ENCODE measurements around the gene SLC22A5. TPM values are rescaled to one million over a fixed set of nuclear protein-coding genes. Genes with fewer than 3 reads are reported as not detected.
A peak's percentile ranks its signal among the peaks of the same experiment; 100 is the strongest.

Gene SLC22A5
- total and polyA plus RNA-seq, 9 of the 15 experiments (the other 6 are each of a cell fraction or from before 2014, with no cell fraction given) = 3.0 to 16.6 (median 8.3) TPM

DNA sequence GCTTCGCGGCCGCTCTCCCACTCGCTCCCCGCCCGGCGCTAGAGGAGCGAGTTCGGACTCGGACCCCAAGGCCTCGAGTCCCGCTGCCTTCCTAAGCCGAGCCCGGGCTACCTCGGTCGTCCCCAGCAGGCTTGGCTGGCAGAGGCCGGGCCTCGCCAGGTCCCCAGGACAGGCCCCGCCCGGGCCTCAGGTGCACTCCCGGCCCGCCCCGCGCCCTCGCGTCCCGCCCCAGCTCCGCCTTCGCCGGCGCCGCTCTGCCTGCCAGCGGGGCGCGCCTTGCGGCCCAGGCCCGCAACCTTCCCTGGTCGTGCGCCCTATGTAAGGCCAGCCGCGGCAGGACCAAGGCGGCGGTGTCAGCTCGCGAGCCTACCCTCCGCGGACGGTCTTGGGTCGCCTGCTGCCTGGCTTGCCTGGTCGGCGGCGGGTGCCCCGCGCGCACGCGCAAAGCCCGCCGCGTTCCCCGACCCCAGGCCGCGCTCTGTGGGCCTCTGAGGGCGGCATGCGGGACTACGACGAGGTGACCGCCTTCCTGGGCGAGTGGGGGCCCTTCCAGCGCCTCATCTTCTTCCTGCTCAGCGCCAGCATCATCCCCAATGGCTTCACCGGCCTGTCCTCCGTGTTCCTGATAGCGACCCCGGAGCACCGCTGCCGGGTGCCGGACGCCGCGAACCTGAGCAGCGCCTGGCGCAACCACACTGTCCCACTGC is at the start of gene SLC22A5 (continued):
- TF ChIP-seq CHD7 (IDR thresholded peaks at IDR 0.05; ENCODE audit: low read depth, low read length) (no peak), HIVEP1 (CRISPR knock-in tag; IDR thresholded peaks at IDR 0.05) (no peak), SAFB2 (IDR thresholded peaks at IDR 0.05; ENCODE audit: borderline replicate concordance, low read depth, low read length, severe bottlenecking) (no peak), ZNF764 (CRISPR knock-in tag; IDR thresholded peaks at IDR 0.05; ENCODE audit: low read depth) (no peak), NCOA1 (IDR thresholded peaks at IDR 0.05; ENCODE audit: low read depth) (no peak), MEIS2 (IDR thresholded peaks at IDR 0.05; ENCODE audit: partially characterized antibody) (peak; percentile 49), MTA1 (IDR thresholded peaks at IDR 0.05; ENCODE audit: borderline replicate concordance) (no peak), ZNF239 (CRISPR knock-in tag; IDR thresholded peaks at IDR 0.05) (no peak), SIN3B (IDR thresholded peaks at IDR 0.05; ENCODE audit: low read depth) (0 out of 2 replicates have a peak, but pooled peaks have one; percentile 27), GATAD2B (IDR thresholded peaks at IDR 0.05; ENCODE audit: borderline replicate concordance) (peak; percentile 49; the same call in 1 of the 2 replicates), NR4A1 (CRISPR knock-in tag; IDR thresholded peaks at IDR 0.05) (no peak), NR4A1 (tag; IDR thresholded peaks at IDR 0.05) (0 out of 2 replicates have a peak, but pooled peaks have one; percentile 45), FOXK2 (conservative IDR thresholded peaks at IDR 0.05 in 1 of 2, IDR thresholded peaks at IDR 0.05 in 1 of 2; ENCODE audit: low read depth in 2 of 2) (no peak; a peak in 1 of 4 replicates), ZNF551 (CRISPR knock-in tag; IDR thresholded peaks at IDR 0.05) (no peak)
- TF ChIP-seq, protein P1, sequence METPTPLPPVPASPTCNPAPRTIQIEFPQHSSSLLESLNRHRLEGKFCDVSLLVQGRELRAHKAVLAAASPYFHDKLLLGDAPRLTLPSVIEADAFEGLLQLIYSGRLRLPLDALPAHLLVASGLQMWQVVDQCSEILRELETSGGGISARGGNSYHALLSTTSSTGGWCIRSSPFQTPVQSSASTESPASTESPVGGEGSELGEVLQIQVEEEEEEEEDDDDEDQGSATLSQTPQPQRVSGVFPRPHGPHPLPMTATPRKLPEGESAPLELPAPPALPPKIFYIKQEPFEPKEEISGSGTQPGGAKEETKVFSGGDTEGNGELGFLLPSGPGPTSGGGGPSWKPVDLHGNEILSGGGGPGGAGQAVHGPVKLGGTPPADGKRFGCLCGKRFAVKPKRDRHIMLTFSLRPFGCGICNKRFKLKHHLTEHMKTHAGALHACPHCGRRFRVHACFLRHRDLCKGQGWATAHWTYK (CRISPR knock-in tag; IDR thresholded peaks at IDR 0.05) = 0 out of 2 replicates have a peak, but pooled peaks have one; percentile 12
- TF ChIP-seq, protein P2, sequence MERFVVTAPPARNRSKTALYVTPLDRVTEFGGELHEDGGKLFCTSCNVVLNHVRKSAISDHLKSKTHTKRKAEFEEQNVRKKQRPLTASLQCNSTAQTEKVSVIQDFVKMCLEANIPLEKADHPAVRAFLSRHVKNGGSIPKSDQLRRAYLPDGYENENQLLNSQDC (CRISPR knock-in tag; IDR thresholded peaks at IDR 0.05) = no peak
